HG02885 (cell line): ENCODE results near the gene MLLT6.
A peak's percentile ranks its signal among the peaks of the same experiment; 100 is the strongest.
"Not testable (repeated sequence)": the region's sequence is repeated elsewhere in the genome, so short reads cannot be mapped to it uniquely, and the experiment has no call there.

Experiments
- ATAC-seq: cut with Tn5 transposase; IDR thresholded peaks from one replicate; pipeline ENCODE4 v1.9.1; 2021; ENCODE audit warnings: mild to moderate bottlenecking; ENCODE audit not compliant: unreplicated experiment, poor library complexity

Gene MLLT6

GRCh38 chr17:38724337-38724988, 19.4 kb downstream of the MLLT6 start:
- no peak for ATAC-seq

DNA sequence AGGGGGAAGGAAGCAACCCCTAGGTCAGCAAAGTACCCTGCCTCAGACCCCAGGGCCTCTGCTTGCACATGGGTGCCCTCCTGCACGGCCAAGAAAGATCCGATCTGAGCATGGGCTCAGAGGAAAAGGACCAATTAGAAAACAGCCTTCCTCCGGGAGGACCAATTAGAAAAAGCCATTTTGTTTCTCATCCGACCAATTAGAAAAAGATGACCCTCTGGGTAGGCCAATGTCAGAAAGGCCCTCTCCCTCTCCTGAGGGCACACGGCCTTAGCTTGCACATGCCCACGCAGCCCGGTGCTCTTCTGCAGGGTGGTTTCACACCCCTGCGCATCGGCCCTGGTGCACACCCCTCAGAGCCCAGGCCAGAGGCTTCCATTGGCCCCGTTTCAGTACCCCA, 20.0 kb downstream of the MLLT6 start:
- no peak for ATAC-seq

DNA sequence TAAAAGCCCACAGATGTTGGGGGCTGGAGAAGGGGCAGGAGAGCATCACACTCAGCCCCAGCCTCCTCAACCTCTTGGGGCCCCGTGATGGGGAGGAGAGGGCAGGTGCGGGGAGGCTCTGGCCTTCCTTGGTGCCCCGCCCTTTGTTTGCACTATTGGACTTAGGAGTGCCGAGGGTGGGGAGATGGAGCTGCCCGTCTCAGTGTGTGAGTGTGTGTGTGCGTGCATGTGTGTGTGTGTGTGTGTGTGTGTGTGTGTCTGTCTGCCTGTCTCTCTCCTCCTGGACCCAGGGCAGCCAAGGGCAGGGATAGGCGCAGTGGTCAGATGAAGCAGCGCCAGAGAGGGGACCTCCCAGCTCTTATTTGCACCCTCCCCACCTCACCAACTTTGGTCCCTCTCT, 21.1 kb downstream of the MLLT6 start:
- not testable (repeated sequence) for ATAC-seq

GRCh38 chr17:38727736-38728135, 22.7 kb downstream of the MLLT6 start:
- ATAC-seq, result no peak

- ATAC-seq, result no peak
Measured at GRCh38 chr17:38728290-38728831, 23.3 kb downstream of the MLLT6 start.

DNA sequence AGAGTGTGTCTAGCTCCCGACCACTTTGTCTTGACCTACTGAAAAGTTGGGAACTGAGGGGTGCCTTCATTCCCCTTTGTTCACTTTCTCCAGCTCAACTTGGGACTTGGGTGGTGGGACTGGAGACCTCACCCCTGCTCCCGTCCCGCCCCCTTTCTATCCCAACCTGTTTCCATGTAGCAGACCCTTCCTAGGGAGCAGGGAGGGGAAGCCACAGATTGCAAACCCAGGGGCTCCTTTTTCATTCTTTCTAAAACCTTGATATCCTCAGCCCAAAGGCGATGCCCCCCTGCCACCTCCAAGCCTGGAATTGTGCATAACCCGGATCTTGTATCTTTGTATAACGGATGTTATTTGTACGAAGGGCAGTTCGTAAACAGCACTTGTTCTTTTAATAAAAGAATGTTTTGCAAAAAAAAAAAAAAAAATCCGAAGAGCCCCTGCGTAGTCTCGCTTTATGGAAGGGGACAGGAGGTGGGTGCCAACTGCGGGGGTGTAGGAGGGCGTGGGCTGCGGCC, 24.4 kb downstream of the MLLT6 start:
- ATAC-seq, result no peak

GRCh38 chr17:38729886-38730525, 24.9 kb downstream of the MLLT6 start, which contains the start of gene CISD3:
TSS of gene CISD3 (plus strand) at chr17:38730341. CDS start at chr17:38730359, 18 bp downstream.
- peak; percentile 82 for ATAC-seq

DNA sequence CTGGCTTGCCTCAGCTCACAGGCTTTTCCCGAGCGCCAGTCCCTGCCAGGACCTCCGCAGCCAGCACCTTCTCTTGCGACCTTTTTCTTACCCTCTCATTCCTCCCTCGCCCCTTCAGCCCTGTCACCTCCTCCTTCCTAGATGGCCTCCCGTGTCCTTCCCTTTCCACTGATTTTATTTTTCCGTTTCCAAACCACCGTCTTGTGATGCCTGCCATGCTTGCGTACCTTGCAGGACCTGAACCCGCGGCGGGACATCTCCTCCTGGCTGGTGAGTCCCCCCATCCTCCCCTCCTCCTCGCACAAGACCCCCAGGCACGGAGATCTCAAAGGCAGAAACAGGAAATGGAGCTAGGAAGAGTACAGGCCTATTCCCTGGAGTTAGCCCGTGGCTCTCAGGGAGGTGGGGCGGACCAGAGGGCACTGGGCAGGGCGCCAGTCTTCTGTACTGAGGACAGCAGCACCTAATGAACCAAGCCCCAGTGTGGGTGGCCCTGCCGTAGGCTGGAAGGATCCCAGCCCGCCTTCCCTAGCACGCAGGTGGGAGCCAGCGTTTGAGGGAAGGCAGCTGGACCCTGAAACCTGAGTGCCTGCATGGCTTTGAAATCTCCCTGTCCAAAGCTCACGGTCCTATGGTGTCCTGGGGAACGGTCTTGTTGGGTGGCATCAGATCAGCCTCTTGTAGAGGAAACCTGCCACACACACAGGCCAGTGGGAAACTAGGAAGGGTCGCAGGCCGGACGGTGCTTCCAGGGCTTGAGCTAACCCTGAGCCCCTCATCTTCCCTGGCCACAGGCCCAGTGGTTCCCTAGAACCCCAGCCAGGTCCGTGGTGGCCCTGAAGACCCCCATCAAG, 25.7 kb downstream of the MLLT6 start:
- no peak for ATAC-seq

GRCh38 chr17:38731526-38732294, 26.6 kb downstream of the MLLT6 start:
- ATAC-seq, result no peak

DNA sequence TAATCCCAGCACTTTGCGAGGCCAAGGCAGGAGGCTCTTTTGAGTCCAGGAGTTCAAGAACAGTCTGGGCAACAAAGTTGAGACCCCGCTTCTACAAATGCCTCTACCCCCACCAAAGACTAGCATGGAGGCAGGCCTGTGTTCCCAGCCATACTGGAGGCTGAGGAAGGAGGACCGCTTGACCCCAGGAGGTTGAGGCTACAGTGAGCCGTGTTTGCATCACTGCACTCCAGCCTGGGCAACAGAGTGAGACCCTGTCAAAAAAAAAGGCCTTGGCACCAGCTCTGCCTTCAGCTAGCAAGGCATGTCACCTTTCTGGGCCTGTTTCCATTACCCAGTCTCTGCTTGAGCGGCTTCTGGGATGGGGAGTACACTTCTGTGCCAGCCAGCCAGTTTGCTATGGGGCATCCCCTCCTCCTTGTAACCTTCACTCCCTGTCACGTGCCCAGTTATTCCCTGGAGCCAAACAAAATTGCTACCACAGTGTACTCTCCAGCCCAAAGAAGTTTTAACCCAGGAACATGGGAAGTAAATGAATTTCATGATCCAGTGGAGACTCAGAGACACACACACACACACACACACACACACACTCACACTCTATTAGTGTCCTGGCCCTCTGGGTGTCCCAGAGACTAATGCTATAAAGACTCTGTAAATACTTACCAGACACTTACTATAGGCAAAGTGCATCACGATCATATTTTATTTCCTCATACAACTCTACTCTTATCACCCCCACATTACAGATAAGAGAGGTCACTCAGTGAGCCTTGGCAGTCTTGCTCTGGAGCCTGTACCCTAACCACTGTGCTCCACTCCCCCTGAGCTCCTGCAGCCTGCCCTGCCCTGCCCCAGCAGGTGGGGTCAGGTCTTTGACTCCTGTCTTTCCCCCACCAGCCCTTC, 27.6 kb downstream of the MLLT6 start:
- ATAC-seq, result no peak

DNA sequence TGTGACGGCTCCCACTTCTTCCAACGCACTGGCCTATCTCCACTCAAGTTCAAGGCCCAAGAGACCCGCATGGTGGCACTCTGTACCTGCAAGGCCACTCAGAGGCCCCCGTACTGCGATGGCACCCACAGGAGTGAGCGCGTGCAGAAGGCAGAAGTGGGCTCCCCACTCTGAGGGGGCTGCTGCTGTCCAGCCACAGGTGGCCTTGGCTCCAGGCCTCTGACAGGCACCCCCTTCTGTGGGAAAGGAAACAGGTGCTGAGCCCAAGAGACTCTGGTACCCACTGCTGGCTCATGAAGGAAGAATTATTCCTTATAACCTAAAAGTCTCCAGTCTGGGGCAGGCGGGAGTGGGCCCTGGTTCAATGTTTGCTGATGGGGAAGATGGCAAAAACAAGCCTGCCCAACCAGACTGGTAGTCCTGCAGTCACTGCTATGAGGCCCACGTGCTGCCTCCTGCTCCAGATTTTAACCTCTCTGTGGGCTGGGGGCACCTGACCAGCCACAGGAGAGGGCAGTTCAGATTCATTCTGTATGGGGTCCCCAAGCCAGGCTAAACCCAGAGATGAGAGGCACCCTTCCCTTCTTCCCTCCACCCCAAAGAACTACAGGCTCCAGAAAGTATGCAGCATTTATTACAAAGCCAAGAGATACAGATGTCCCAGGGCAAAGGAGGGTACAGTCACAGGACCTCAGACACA, 28.4 kb downstream of the MLLT6 start:
- ATAC-seq, result no peak

DNA sequence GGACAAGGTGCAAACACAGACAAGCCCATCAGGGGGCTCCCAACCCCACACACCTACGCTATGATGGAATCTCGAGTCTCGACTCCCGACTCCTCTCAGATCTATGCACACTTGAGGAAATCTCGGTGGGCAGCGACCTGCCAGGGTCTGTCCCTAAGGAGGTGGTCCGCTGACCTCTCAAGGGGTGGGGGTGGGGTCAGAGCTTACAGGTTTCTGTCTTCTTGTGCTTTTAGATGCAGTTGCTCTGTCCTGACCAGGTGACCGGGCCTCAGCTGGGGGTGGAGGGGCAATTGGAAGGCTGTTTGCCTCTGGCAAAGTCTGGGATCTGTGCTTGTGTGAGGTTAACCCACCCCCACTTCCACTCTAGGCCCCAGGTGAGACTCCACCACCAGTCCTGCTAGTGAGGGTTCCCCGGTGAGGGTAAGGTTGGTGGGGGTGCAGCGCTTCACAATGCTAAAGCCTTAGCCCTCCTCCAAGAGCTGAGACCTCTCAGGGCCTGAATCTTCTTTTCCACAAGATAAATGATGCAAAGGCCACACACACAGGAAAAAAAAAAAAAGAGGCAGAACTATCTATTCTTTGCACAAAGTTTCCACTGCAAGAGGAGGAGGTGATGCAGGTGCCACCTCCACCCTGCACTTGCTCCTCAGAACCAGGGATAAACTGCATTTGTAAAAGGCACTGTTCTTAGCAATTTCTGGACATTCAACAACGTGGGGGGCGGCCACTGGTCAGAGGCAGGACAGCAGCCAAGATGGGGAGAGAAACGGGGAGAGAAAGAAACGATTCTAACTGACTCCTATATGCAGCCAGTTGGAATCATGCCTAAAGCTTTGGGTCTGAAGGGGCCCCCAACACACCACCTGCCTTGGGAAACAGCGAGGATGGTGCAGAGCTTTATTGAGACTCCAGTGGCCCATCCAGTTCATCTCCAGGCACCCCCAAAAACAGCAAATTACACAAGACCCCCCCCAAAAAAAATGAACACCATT, 29.2 kb downstream of the MLLT6 start:
- no peak for ATAC-seq

GRCh38 chr17:38735161-38735997, 30.3 kb downstream of the MLLT6 start:
- ATAC-seq, result no peak

GRCh38 chr17:38738007-38738662, 33.1 kb downstream of the MLLT6 start:
- no peak for ATAC-seq

- no peak for ATAC-seq
Measured at GRCh38 chr17:38738686-38739085, 33.6 kb downstream of the MLLT6 start.

- no peak for ATAC-seq
Measured at GRCh38 chr17:38739305-38739704, 34.2 kb downstream of the MLLT6 start.
